Measurements from ENCODE around the gene SETDB2.

DNA sequence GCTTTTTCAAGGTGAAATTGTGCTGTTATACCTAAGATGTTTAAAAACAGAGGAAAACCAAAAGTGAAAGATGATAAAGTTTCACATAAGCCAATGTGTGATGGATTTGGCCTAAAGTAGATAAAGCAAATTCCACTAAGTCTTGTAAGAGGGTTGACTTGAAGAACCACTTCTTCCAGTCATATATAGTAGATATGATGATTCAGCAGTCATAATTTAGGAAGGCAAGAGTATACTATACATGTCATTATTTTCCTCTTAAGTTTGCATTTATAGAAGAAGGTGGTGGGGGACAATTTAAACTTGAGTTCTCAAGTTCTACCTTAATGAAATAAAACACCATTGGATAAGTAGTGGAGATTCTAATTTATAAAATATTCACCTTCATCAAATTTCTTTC is 88.9 kb downstream of the SETDB2 start:
- TF ChIP-seq, protein P1, sequence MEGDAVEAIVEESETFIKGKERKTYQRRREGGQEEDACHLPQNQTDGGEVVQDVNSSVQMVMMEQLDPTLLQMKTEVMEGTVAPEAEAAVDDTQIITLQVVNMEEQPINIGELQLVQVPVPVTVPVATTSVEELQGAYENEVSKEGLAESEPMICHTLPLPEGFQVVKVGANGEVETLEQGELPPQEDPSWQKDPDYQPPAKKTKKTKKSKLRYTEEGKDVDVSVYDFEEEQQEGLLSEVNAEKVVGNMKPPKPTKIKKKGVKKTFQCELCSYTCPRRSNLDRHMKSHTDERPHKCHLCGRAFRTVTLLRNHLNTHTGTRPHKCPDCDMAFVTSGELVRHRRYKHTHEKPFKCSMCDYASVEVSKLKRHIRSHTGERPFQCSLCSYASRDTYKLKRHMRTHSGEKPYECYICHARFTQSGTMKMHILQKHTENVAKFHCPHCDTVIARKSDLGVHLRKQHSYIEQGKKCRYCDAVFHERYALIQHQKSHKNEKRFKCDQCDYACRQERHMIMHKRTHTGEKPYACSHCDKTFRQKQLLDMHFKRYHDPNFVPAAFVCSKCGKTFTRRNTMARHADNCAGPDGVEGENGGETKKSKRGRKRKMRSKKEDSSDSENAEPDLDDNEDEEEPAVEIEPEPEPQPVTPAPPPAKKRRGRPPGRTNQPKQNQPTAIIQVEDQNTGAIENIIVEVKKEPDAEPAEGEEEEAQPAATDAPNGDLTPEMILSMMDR (IDR thresholded peaks at IDR 0.05) = no peak
- TF ChIP-seq POLR2A (IDR thresholded peaks at IDR 0.05) = no peak
